Measurements from ENCODE around the gene DGKB.

DNA sequence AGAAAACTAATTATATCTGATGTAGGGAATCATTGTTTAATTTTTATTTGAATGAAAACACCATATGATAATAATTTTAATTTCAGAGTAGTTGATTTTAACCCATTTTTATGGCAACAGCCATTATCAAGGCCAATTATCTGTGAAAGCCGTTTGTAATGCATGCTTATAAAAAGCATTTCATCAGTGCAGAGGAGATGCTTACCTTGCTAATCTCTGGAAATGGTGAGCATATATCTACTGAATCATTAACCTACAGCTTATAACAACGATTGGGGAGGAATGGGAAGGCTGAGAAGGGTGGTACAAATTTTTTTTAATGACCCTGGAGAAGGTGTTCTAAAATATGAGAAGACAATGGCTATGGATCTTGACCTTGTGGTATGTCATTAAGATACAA lies 235.6 kb downstream of the DGKB start:
- TF ChIP-seq, protein P1, sequence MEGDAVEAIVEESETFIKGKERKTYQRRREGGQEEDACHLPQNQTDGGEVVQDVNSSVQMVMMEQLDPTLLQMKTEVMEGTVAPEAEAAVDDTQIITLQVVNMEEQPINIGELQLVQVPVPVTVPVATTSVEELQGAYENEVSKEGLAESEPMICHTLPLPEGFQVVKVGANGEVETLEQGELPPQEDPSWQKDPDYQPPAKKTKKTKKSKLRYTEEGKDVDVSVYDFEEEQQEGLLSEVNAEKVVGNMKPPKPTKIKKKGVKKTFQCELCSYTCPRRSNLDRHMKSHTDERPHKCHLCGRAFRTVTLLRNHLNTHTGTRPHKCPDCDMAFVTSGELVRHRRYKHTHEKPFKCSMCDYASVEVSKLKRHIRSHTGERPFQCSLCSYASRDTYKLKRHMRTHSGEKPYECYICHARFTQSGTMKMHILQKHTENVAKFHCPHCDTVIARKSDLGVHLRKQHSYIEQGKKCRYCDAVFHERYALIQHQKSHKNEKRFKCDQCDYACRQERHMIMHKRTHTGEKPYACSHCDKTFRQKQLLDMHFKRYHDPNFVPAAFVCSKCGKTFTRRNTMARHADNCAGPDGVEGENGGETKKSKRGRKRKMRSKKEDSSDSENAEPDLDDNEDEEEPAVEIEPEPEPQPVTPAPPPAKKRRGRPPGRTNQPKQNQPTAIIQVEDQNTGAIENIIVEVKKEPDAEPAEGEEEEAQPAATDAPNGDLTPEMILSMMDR (conservative IDR thresholded peaks at IDR 0.05; ENCODE audit: low read depth, low read length), result no peak
- no peak for TF ChIP-seq EZH2 (IDR thresholded peaks at IDR 0.05; ENCODE audit: borderline replicate concordance, low read depth, low read length, poor library complexity, severe bottlenecking)
